Bronchial epithelial cell (primary cell): ENCODE results near the gene TNFRSF12A. TPM values are rescaled to one million over a fixed set of nuclear protein-coding genes. Genes with fewer than 3 reads are reported as not detected.

Experiments
- DNase-seq: peaks from one replicate; pipeline ENCODE4 v3.0.0-alpha.2; 2010; ENCODE audit warnings: low read depth
- FAIRE-seq: peaks from 2 replicates; lab custom pipeline; 2011; peaks lifted over from hg19 to GRCh38; lab: Jason Lieb, UNC
- H3K27me3 ChIP-seq: 2 replicates; pipeline ENCODE4 v1.5.1; 2011; ENCODE audit warnings: low read length; ENCODE audit not compliant: control insufficient read depth, insufficient read depth
- H3K36me3 ChIP-seq: 2 replicates; pipeline ENCODE4 v1.5.1; 2011; ENCODE audit warnings: low read length; ENCODE audit not compliant: control insufficient read depth, insufficient read depth
- H3K4me3 ChIP-seq: 2 replicates; pipeline ENCODE4 v1.5.1; 2011; ENCODE audit warnings: mild to moderate bottlenecking, low read depth, low read length, control low read depth
- CTCF ChIP-seq: IDR thresholded peaks from 2 replicates; pipeline ENCODE4 v1.5.1; 2011; ENCODE audit warnings: mild to moderate bottlenecking, moderate library complexity, low read length, control low read depth, inconsistent platforms; ENCODE audit not compliant: insufficient read depth, severe bottlenecking
- total RNA-seq: library from RNA; depleted of rRNA; stranded (reverse); fragments of >200 nt; gene quantifications from 2 replicates; pipeline ENCODE4 v1.2.1, GENCODE V29; 2014

Gene TNFRSF12A
- total RNA-seq, 1 donor from 2014 or later: 686 TPM

GRCh38 chr16:3004781-3005284 is 15.3 kb upstream of the TNFRSF12A start:
- no peaks in the 10 kb centered on the region for H3K27me3 ChIP-seq
- DNase-seq: no peak

GRCh38 chr16:3007059-3007956 is 12.9 kb upstream of the TNFRSF12A start:
- DNase-seq (no peak), FAIRE-seq (no peak)
- Histone ChIP-seq H3K27me3 (peaks cover 3% of the 10 kb centered on the region), H3K4me3 (no peak overlapping the region), H3K36me3 (peaks cover 2% of the 10 kb centered on the region)
- no peak for TF ChIP-seq CTCF

More at GRCh38 chr16:3004781-3005284, 15.3 kb upstream of the TNFRSF12A start:
- no peak for FAIRE-seq
- peak overlapping the region; percentile 47 for H3K4me3 ChIP-seq
- TF ChIP-seq CTCF: no peak
- peaks cover 2% of the 10 kb centered on the region for H3K36me3 ChIP-seq

GRCh38 chr16:3007957-3008689 is 12.0 kb upstream of the TNFRSF12A start:
- H3K27me3 ChIP-seq: peaks cover 4% of the 10 kb centered on the region
- DNase-seq: no peak
- no peak for TF ChIP-seq CTCF
- H3K36me3 ChIP-seq: peaks cover 2% of the 10 kb centered on the region
- FAIRE-seq: no peak
- no peak overlapping the region for H3K4me3 ChIP-seq

DNA sequence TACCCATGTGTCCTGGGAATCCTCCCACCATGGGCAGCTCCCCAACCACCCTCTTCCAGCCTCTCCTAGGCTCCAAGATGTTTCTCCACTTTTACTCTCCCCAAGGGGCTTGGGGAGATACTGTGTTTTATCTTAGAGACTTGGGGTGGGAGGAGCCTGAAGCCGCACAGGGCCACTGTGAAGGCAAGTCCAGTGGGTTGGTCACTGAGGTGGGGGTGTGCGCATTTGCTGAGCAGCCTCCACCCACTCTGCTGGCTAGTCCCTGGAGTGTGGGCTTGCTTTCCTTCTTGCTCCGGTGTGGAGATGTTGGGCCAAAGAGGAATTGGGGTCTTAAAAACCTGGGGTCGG is 11.5 kb upstream of the TNFRSF12A start:
- TF ChIP-seq CTCF: no peak
- no peak for FAIRE-seq
- Histone ChIP-seq H3K4me3 (no peak overlapping the region), H3K27me3 (peaks cover 5% of the 10 kb centered on the region), H3K36me3 (peaks cover 2% of the 10 kb centered on the region)
- no peak for DNase-seq

DNA sequence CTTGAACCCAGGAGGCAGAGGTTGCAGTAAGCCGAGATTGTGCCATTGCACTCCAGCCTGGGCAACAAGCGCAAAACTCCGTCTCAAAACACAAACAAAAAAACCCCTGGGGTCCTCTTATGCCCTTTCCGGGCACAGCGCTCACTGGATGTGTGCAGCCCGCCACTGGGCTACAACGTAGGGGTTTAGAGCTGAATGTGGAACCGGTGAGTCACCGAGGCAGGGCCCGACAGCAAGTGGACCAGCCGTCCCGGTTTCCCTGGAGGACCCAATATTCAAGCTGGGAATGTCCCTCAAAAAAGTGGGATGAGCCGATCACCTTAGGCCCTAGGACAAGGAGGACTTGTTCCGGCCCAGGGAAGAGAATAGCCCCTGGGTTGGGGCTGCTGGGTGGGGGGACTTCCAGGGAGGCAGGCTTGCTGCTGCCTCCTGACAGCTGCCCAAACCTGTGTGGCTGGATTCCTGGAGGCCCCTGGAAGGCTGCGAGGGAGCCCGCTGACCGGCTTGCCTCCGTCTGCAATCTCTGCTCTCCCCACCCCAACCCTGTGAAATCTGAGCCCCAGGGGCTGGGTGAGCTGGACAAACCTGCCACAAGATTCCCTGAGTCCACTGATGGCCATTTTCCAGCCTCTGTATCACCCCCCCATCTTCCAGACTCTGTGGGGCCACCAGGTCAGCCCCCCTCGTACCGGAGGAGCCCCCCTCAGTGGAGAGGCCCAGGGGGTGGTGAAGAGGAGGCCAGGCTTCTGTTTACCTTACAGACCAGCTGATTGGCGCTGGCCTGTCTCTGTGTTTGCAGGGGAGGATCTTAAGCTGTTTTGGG is 10.4 kb upstream of the TNFRSF12A start:
- Histone ChIP-seq H3K4me3 (no peak overlapping the region), H3K27me3 (peaks cover 5% of the 10 kb centered on the region), H3K36me3 (peaks cover 2% of the 10 kb centered on the region)
- FAIRE-seq: no peak
- peak; percentile 79 for DNase-seq
- TF ChIP-seq CTCF: no peak
